Ascending aorta (tissue), 2 donors: ENCODE results near the gene YARS2. TPM values are rescaled to one million over a fixed set of nuclear protein-coding genes. Genes with fewer than 3 reads are reported as not detected.

ENCODE experiments used
- DNase-seq, 2 donors: peaks; one replicate each; pipeline ENCODE4 v3.0.0-alpha.2; 2019; ENCODE audit warnings: low spot score in 2 of 2
- H3K27ac ChIP-seq, 2 donors: fragments of 200-600 bp; sonication (generic); one replicate each; pipeline ENCODE4 v1.5.1; 2016 to 2017; ENCODE audit warnings: mild to moderate bottlenecking in 1 of 2
- H3K27me3 ChIP-seq: fragments of 200-600 bp; sonication (generic); one replicate; pipeline ENCODE4 v1.5.1; 2017
- H3K36me3 ChIP-seq, 2 donors: fragments of 200-600 bp; sonication (generic); one replicate each; pipeline ENCODE4 v1.5.1; 2016
- H3K4me1 ChIP-seq, 2 donors: fragments of 200-600 bp; sonication (generic); one replicate each; pipeline ENCODE4 v1.5.1; 2016 to 2017; ENCODE audit warnings: mild to moderate bottlenecking in 1 of 2
- H3K4me3 ChIP-seq, 2 donors: fragments of 200-600 bp; sonication (generic); one replicate each; pipeline ENCODE4 v1.5.1; 2016 to 2017; ENCODE audit warnings: mild to moderate bottlenecking in 1 of 2
- H3K9me3 ChIP-seq, 2 donors: fragments of 200-600 bp; sonication (generic); one replicate each; pipeline ENCODE4 v1.5.1; 2016
- CTCF ChIP-seq, 3 experiments: fragments of 200-600 bp in 2 of 3; fragments of 450-650 bp in 1 of 3; sonication (generic) in 2 of 3; IDR thresholded peaks; one replicate each; pipeline ENCODE4 v1.5.1; 2016 to 2019; ENCODE audit warnings: antibody characterized with exemption in 3 of 3, mild to moderate bottlenecking in 1 of 3, moderate library complexity in 1 of 3
- intact Hi-C: fragments of 100-400 bp; cut with DNase I; formaldehyde crosslinking; loops from one replicate; pipeline ENCODE4 v1.15.1; 2023
- total RNA-seq: library from RNA; depleted of rRNA; stranded (reverse); fragments of >200 nt; gene quantifications from one replicate; pipeline ENCODE4 v1.1.0, GENCODE V29; 2016

The YARS2 gene
- total RNA-seq, 1 donor from 2014 or later, result 15.8 TPM

- no peak for TF ChIP-seq CTCF (IDR thresholded peaks at IDR 0.05)
- intact Hi-C loops, result loop anchor here (10.0 kb wide), 1 partner anchor 161 kb away; no protein-coding TSS in a partner anchor
- peaks cover 30 to 48% of the 10 kb centered on the region in 2 donors for H3K36me3 ChIP-seq
- H3K4me1 ChIP-seq, result peaks cover 0 to 11% of the 10 kb centered on the region in 2 donors
- H3K27me3 ChIP-seq, result no peaks in the 10 kb centered on the region
- H3K27ac ChIP-seq, result no peak overlapping the region
- no peaks in the 10 kb centered on the region for H3K9me3 ChIP-seq
- no peak for DNase-seq
- peak overlapping the region in 1 of 2 donors; percentile 99 for H3K4me3 ChIP-seq
Measured at GRCh38 chr12:32753605-32754004, 2.1 kb downstream of the YARS2 start.

- H3K9me3 ChIP-seq, result no peaks in the 10 kb centered on the region
- no peaks in the 10 kb centered on the region for H3K27me3 ChIP-seq
- H3K4me1 ChIP-seq, result no peaks in the 10 kb centered on the region
- H3K27ac ChIP-seq, result no peak overlapping the region
- peaks cover 68 to 89% of the 10 kb centered on the region in 2 donors for H3K36me3 ChIP-seq
- no peak for TF ChIP-seq CTCF (IDR thresholded peaks at IDR 0.05)
- no peak for DNase-seq
- intact Hi-C loops, result no loop called here
- no peak overlapping the region for H3K4me3 ChIP-seq
Measured at GRCh38 chr12:32743264-32743663, 12.4 kb downstream of the YARS2 start.

- Histone ChIP-seq H3K27ac (no peak overlapping the region), H3K36me3 (peaks cover 64 to 89% of the 10 kb centered on the region in 2 donors), H3K27me3 (no peaks in the 10 kb centered on the region), H3K4me3 (no peak overlapping the region), H3K9me3 (no peaks in the 10 kb centered on the region), H3K4me1 (no peaks in the 10 kb centered on the region)
- intact Hi-C loops, result no loop called here
- TF ChIP-seq CTCF (IDR thresholded peaks at IDR 0.05), result no peak
- DNase-seq, result no peak
Measured at GRCh38 chr12:32742133-32742532, 13.6 kb downstream of the YARS2 start.

- no peak for DNase-seq
- Histone ChIP-seq H3K4me3 (no peak overlapping the region), H3K27ac (no peak overlapping the region), H3K9me3 (no peaks in the 10 kb centered on the region), H3K4me1 (no peaks in the 10 kb centered on the region), H3K27me3 (no peaks in the 10 kb centered on the region), H3K36me3 (peaks cover 59 to 88% of the 10 kb centered on the region in 2 donors)
- intact Hi-C loops, result no loop called here
- no peak for TF ChIP-seq CTCF (IDR thresholded peaks at IDR 0.05)
Measured at GRCh38 chr12:32739279-32739678, 16.4 kb downstream of the YARS2 start.

GRCh38 chr12:32737715-32738114 is 18.0 kb downstream of the YARS2 start:
- intact Hi-C loops, result no loop called here
- Histone ChIP-seq H3K27me3 (no peaks in the 10 kb centered on the region), H3K4me3 (no peak overlapping the region), H3K36me3 (peaks cover 52 to 80% of the 10 kb centered on the region in 2 donors), H3K9me3 (no peaks in the 10 kb centered on the region), H3K27ac (no peak overlapping the region), H3K4me1 (no peaks in the 10 kb centered on the region)
- TF ChIP-seq CTCF (IDR thresholded peaks at IDR 0.05), result no peak
- no peak for DNase-seq

GRCh38 chr12:32736445-32736844 is 19.3 kb downstream of the YARS2 start:
- Histone ChIP-seq H3K4me1 (no peaks in the 10 kb centered on the region), H3K27ac (no peak overlapping the region), H3K27me3 (no peaks in the 10 kb centered on the region), H3K4me3 (no peak overlapping the region), H3K36me3 (peaks cover 47 to 76% of the 10 kb centered on the region in 2 donors), H3K9me3 (no peaks in the 10 kb centered on the region)
- intact Hi-C loops, result no loop called here
- no peak for TF ChIP-seq CTCF (IDR thresholded peaks at IDR 0.05)
- no peak for DNase-seq
